HL-60 (cell line): ENCODE measurements around the gene MPPE1.

Source experiments
- CTCF ChIP-seq: IDR thresholded peaks from one replicate; pipeline ENCODE4 v1.5.1; 2011; ENCODE audit warnings: low read length, control low read depth, inconsistent platforms; ENCODE audit not compliant: insufficient read depth
- POLR2AphosphoS5 ChIP-seq: IDR thresholded peaks from 2 replicates; pipeline ENCODE4 v1.6.1; 2012; ENCODE audit warnings: low read depth
- TF ChIP-seq, protein P1 (sequence below): IDR thresholded peaks from 2 replicates; pipeline ENCODE4 v1.6.1; 2012; ENCODE audit warnings: low read depth; ENCODE audit not compliant: insufficient replicate concordance

DNA sequence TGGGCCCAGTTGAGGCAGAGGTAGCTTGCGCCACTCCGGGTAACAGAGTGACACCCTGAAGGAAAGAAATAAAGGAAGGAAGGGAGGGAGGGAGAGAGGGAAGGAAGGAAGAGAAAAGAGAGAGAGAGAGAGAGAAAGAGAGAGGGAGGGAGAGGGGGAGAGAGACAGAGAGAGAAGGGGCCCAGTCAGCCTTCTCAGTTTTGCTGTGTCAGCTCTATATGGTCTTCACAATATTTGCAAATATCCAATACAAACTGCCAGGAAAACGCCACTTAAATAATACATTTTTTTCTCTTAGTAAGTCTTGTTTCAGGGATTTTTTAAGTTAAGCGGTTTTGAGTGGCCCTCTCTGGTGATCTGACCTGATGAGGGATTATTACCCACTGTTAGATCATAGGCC is 62.5 kb downstream of the MPPE1 start:
- no peak for TF ChIP-seq CTCF
- no peak for TF ChIP-seq POLR2AphosphoS5
- TF ChIP-seq, protein P1, sequence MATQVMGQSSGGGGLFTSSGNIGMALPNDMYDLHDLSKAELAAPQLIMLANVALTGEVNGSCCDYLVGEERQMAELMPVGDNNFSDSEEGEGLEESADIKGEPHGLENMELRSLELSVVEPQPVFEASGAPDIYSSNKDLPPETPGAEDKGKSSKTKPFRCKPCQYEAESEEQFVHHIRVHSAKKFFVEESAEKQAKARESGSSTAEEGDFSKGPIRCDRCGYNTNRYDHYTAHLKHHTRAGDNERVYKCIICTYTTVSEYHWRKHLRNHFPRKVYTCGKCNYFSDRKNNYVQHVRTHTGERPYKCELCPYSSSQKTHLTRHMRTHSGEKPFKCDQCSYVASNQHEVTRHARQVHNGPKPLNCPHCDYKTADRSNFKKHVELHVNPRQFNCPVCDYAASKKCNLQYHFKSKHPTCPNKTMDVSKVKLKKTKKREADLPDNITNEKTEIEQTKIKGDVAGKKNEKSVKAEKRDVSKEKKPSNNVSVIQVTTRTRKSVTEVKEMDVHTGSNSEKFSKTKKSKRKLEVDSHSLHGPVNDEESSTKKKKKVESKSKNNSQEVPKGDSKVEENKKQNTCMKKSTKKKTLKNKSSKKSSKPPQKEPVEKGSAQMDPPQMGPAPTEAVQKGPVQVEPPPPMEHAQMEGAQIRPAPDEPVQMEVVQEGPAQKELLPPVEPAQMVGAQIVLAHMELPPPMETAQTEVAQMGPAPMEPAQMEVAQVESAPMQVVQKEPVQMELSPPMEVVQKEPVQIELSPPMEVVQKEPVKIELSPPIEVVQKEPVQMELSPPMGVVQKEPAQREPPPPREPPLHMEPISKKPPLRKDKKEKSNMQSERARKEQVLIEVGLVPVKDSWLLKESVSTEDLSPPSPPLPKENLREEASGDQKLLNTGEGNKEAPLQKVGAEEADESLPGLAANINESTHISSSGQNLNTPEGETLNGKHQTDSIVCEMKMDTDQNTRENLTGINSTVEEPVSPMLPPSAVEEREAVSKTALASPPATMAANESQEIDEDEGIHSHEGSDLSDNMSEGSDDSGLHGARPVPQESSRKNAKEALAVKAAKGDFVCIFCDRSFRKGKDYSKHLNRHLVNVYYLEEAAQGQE, result no peak
